Limb (tissue), 2 donors: ENCODE data around the gene DNAJB12.
"Not testable (repeated sequence)": the region's sequence is repeated elsewhere in the genome, so short reads cannot be mapped to it uniquely, and the experiment has no call there.

Experiments used
- DNase-seq, 2 donors: peaks; one replicate each; pipeline ENCODE4 v3.0.0-alpha.2; 2016; ENCODE audit errors: extremely low spot score in 2 of 2

DNAJB12 gene

GRCh38 chr10:72354356-72355213, at the start of gene DNAJB12:
DNAJB12 (minus strand) TSS chr10:72354919; CDS start chr10:72354897, 22 bp downstream.
- peak; percentile 94 to 96 for DNase-seq

GRCh38 chr10:72395581-72395980, 40.9 kb upstream of the DNAJB12 start:
- DNase-seq: not testable (repeated sequence)

- no peak for DNase-seq
Observed at GRCh38 chr10:72392571-72392970, 37.9 kb upstream of the DNAJB12 start.

GRCh38 chr10:72390764-72391163, 36.0 kb upstream of the DNAJB12 start:
- no peak for DNase-seq

- no peak for DNase-seq
Observed at GRCh38 chr10:72389716-72390115, 35.0 kb upstream of the DNAJB12 start.

- no peak for DNase-seq
Observed at GRCh38 chr10:72389014-72389413, 34.3 kb upstream of the DNAJB12 start.

- DNase-seq: no peak
Observed at GRCh38 chr10:72388062-72388461, 33.3 kb upstream of the DNAJB12 start.

GRCh38 chr10:72386916-72387586, 32.3 kb upstream of the DNAJB12 start:
- no peak for DNase-seq

GRCh38 chr10:72385724-72386123, 31.0 kb upstream of the DNAJB12 start:
- no peak for DNase-seq

- not testable (repeated sequence) for DNase-seq
Observed at GRCh38 chr10:72384982-72385381, 30.3 kb upstream of the DNAJB12 start.

- DNase-seq: no peak
Observed at GRCh38 chr10:72379776-72380175, 25.1 kb upstream of the DNAJB12 start.

GRCh38 chr10:72379062-72379461, 24.3 kb upstream of the DNAJB12 start:
- no peak for DNase-seq

- DNase-seq: no peak
Observed at GRCh38 chr10:72375585-72375984, 20.9 kb upstream of the DNAJB12 start.

- no peak for DNase-seq
Observed at GRCh38 chr10:72375173-72375572, 20.5 kb upstream of the DNAJB12 start.

- no peak for DNase-seq
Observed at GRCh38 chr10:72370201-72370722, 15.5 kb upstream of the DNAJB12 start.

GRCh38 chr10:72367301-72367960, 12.7 kb upstream of the DNAJB12 start:
- DNase-seq: no peak

GRCh38 chr10:72365106-72365895, 10.6 kb upstream of the DNAJB12 start:
- DNase-seq: no peak

GRCh38 chr10:72364239-72364777, 9.6 kb upstream of the DNAJB12 start:
- peak; percentile 94 for DNase-seq

GRCh38 chr10:72356987-72357386, 2.3 kb upstream of the DNAJB12 start:
- DNase-seq: no peak

GRCh38 chr10:72356115-72356514, 1.4 kb upstream of the DNAJB12 start:
- no peak for DNase-seq

GRCh38 chr10:72355214-72355555, 466 bp upstream of the DNAJB12 start:
- no peak for DNase-seq
